Measurements from ENCODE around the gene HYCC2. TPM values are rescaled to one million over a fixed set of nuclear protein-coding genes. Genes with fewer than 3 reads are reported as not detected.

The HYCC2 gene
- total and polyA plus RNA-seq, 2 donors from 2014 or later: 4.0 to 30.1 TPM

- Histone ChIP-seq H3K27ac (ENCODE audit: low read depth in 2 of 2, low read length in 2 of 2) (no peak overlapping the region), H3K27me3 (ENCODE audit: control insufficient read depth, insufficient read depth, low read length) (no peaks in the 10 kb centered on the region), H3K4me1 (ENCODE audit: control insufficient read depth in 2 of 3, insufficient read depth in 2 of 3, low read depth in 1 of 3, low read length in 3 of 3) (peaks cover 0 to 2% (median 0%) of the 10 kb centered on the region in 3 donors), H3K36me3 (ENCODE audit: control insufficient read depth in 2 of 3, insufficient read depth in 3 of 3, low read length in 3 of 3) (no peaks in the 10 kb centered on the region), H3K9me3 (ENCODE audit: control insufficient read depth in 2 of 3, insufficient read depth in 1 of 3, low read length in 3 of 3) (no peaks in the 10 kb centered on the region), H3K9ac (ENCODE audit: low read length in 3 of 3) (no peak overlapping the region), H3K4me3 (ENCODE audit: low read length in 3 of 3) (no peak overlapping the region)
- intact Hi-C loops (cut with DNase I): no loop called here
- DNase-seq: no peak
- no peak for FAIRE-seq
- TF ChIP-seq CTCF (IDR thresholded peaks at IDR 0.05; ENCODE audit: borderline replicate concordance, extremely low read depth, insufficient read depth): no peak
These were observed 39.6 kb upstream of the HYCC2 start for GRCh38 chr2:201111096-201111495.

- no peaks in the 10 kb centered on the region for H3K36me3 ChIP-seq (ENCODE audit: control insufficient read depth in 2 of 3, insufficient read depth in 3 of 3, low read length in 3 of 3)
- no peak for DNase-seq
- intact Hi-C loops (cut with DNase I): no loop called here
- H3K9me3 ChIP-seq (ENCODE audit: control insufficient read depth in 2 of 3, insufficient read depth in 1 of 3, low read length in 3 of 3): no peaks in the 10 kb centered on the region
- no peak overlapping the region for H3K4me3 ChIP-seq (ENCODE audit: low read length in 3 of 3)
- no peak overlapping the region for H3K9ac ChIP-seq (ENCODE audit: low read length in 3 of 3)
- peaks cover 0 to 2% (median 0%) of the 10 kb centered on the region in 3 donors for H3K4me1 ChIP-seq (ENCODE audit: control insufficient read depth in 2 of 3, insufficient read depth in 2 of 3, low read depth in 1 of 3, low read length in 3 of 3)
- H3K27me3 ChIP-seq (ENCODE audit: control insufficient read depth, insufficient read depth, low read length): no peaks in the 10 kb centered on the region
- H3K27ac ChIP-seq (ENCODE audit: low read depth in 2 of 2, low read length in 2 of 2): no peak overlapping the region
- no peak for FAIRE-seq
- no peak for TF ChIP-seq CTCF (IDR thresholded peaks at IDR 0.05; ENCODE audit: borderline replicate concordance, extremely low read depth, insufficient read depth)
These were observed 39.1 kb upstream of the HYCC2 start for GRCh38 chr2:201110615-201111014.

GRCh38 chr2:201109186-201109585, 37.7 kb upstream of the HYCC2 start:
- Histone ChIP-seq H3K4me3 (ENCODE audit: low read length in 3 of 3) (no peak overlapping the region), H3K9ac (ENCODE audit: low read length in 3 of 3) (no peak overlapping the region), H3K9me3 (ENCODE audit: control insufficient read depth in 2 of 3, insufficient read depth in 1 of 3, low read length in 3 of 3) (no peaks in the 10 kb centered on the region), H3K36me3 (ENCODE audit: control insufficient read depth in 2 of 3, insufficient read depth in 3 of 3, low read length in 3 of 3) (no peaks in the 10 kb centered on the region), H3K27me3 (ENCODE audit: control insufficient read depth, insufficient read depth, low read length) (no peaks in the 10 kb centered on the region), H3K27ac (ENCODE audit: low read depth in 2 of 2, low read length in 2 of 2) (no peak overlapping the region), H3K4me1 (ENCODE audit: control insufficient read depth in 2 of 3, insufficient read depth in 2 of 3, low read depth in 1 of 3, low read length in 3 of 3) (no peaks in the 10 kb centered on the region)
- FAIRE-seq (no peak), DNase-seq (no peak)
- no peak for TF ChIP-seq CTCF (IDR thresholded peaks at IDR 0.05; ENCODE audit: borderline replicate concordance, extremely low read depth, insufficient read depth)
- intact Hi-C loops (cut with DNase I): no loop called here

- no peak for FAIRE-seq
These were observed 36.9 kb upstream of the HYCC2 start for GRCh38 chr2:201108341-201108740.

More at GRCh38 chr2:201108341-201108740, 36.9 kb upstream of the HYCC2 start:
- DNase-seq: no peak
- H3K36me3 ChIP-seq (ENCODE audit: control insufficient read depth in 2 of 3, insufficient read depth in 3 of 3, low read length in 3 of 3): no peaks in the 10 kb centered on the region
- H3K4me3 ChIP-seq (ENCODE audit: low read length in 3 of 3): no peak overlapping the region
- H3K4me1 ChIP-seq (ENCODE audit: control insufficient read depth in 2 of 3, insufficient read depth in 2 of 3, low read depth in 1 of 3, low read length in 3 of 3): no peaks in the 10 kb centered on the region
- intact Hi-C loops (cut with DNase I): no loop called here
- no peak for TF ChIP-seq CTCF (IDR thresholded peaks at IDR 0.05; ENCODE audit: borderline replicate concordance, extremely low read depth, insufficient read depth)
- H3K27ac ChIP-seq (ENCODE audit: low read depth in 2 of 2, low read length in 2 of 2): no peak overlapping the region
- no peak overlapping the region for H3K9ac ChIP-seq (ENCODE audit: low read length in 3 of 3)
- no peaks in the 10 kb centered on the region for H3K27me3 ChIP-seq (ENCODE audit: control insufficient read depth, insufficient read depth, low read length)
- no peaks in the 10 kb centered on the region for H3K9me3 ChIP-seq (ENCODE audit: control insufficient read depth in 2 of 3, insufficient read depth in 1 of 3, low read length in 3 of 3)

Measured in kidney (tissue), 14 donors.